Lower lobe of right lung (tissue), 2 donors: ENCODE data around the gene CAP2. TPM values are rescaled to one million over a fixed set of nuclear protein-coding genes. Genes with fewer than 3 reads are reported as not detected.
"Not testable (repeated sequence)": the region's sequence is repeated elsewhere in the genome, so short reads cannot be mapped to it uniquely, and the experiment has no call there.

Experiments used
- ATAC-seq, 2 donors: fragments of 200-7000 bp; cut with Tn5 transposase; one replicate each; pipeline ENCODE4 v1.9.1; 2020 to 2022; ENCODE audit warnings: mild to moderate bottlenecking in 2 of 2, moderate library complexity in 2 of 2
- DNase-seq: peaks from one replicate; pipeline ENCODE4 v3.0.0-alpha.2; 2020
- H3K27ac ChIP-seq: fragments of 200-600 bp; one replicate; pipeline ENCODE4 v1.8.0; 2022
- H3K27me3 ChIP-seq: fragments of 200-600 bp; one replicate; pipeline ENCODE4 v1.8.0; 2022; ENCODE audit warnings: low read depth
- H3K36me3 ChIP-seq: fragments of 200-600 bp; one replicate; pipeline ENCODE4 v1.8.0; 2022; ENCODE audit warnings: mild to moderate bottlenecking
- H3K4me1 ChIP-seq: fragments of 200-600 bp; one replicate; pipeline ENCODE4 v1.8.0; 2022
- H3K4me3 ChIP-seq: fragments of 200-600 bp; one replicate; pipeline ENCODE4 v1.8.0; 2022; ENCODE audit warnings: mild to moderate bottlenecking
- H3K9me3 ChIP-seq: fragments of 200-600 bp; one replicate; pipeline ENCODE4 v1.8.0; 2022
- CTCF ChIP-seq: fragments of 200-600 bp; IDR thresholded peaks from one replicate; pipeline ENCODE4 v1.8.0; 2022; ENCODE audit warnings: antibody characterized with exemption, mild to moderate bottlenecking
- intact Hi-C: fragments of 100-400 bp; cut with DNase I; formaldehyde crosslinking; loops from one replicate; pipeline ENCODE4 v1.11.0; 2022
- total RNA-seq: library from RNA; stranded (reverse); fragmentation: NEBNext Ultra II Directional; extraction: Animal tissue kit (Norgen Biotek cat#: 25700); gene quantifications from one replicate; pipeline ENCODE4 v1.2.1, GENCODE V29; 2021
- donor health status: DM: no; HTN: yes; CAD: no; lungs with severe emphysema.

CAP2 gene
- total RNA-seq, 1 donor from 2014 or later, result 4.7 TPM

DNA sequence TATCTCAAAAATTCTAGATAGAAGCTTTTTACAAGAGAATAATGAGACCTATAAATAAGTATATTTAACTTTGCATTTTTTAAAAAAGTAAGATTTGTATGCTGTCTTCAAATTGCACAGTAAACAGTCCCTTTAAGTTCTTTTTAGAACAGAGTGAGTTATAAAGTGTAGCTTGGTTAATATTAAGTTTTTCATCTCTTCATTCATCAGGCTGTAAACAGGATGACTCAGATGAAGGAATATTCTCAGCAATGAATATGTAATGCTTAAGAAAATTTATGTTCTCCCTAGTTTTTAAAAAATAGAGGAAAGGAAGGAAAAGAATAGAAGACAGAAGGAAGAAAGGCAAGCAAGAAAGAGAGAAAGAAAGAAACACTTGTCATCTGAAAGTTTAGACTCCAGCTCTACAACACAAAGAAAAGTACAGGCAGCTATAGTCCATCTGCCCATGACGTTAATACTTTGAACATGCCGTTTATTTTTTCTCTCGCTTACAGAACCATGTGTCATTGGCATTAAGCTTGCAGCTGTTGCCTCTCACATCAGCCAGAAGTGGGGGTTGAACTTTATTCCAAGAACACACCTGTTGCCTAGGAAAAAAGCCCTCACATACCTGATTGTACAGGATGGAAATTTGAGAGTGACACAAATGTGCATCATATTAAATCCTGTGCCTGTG is 36.1 kb downstream of the CAP2 start:
- intact Hi-C loops, result no loop called here
- DNase-seq, result no peak
- H3K36me3 ChIP-seq, result no peaks in the 10 kb centered on the region
- no peak overlapping the region for H3K4me3 ChIP-seq
- no peak for ATAC-seq
- no peaks in the 10 kb centered on the region for H3K4me1 ChIP-seq
- H3K27ac ChIP-seq, result no peak overlapping the region
- TF ChIP-seq CTCF, result no peak
- H3K27me3 ChIP-seq, result no peaks in the 10 kb centered on the region
- no peaks in the 10 kb centered on the region for H3K9me3 ChIP-seq

DNA sequence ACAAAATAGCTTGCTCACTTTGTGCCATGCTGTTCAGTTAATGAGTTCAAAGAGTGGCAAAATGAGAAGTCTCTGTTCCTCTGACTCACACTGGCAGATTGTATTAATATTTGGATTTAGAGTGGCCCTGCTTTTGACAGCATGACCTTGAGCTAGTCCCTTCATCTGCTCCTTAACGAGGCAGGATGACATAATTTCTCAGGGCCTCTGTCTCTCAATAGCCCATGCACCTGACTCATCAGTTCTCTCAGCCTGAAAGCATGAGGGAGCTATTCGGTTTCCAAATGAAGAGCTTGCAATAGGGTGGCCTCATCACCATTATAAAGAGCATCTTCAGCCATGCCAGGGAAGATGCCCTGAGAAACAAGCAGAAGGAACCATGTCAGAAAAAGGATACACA is 38.2 kb downstream of the CAP2 start:
- intact Hi-C loops, result no loop called here
- ATAC-seq (no peak), DNase-seq (no peak)
- Histone ChIP-seq H3K27ac (no peak overlapping the region), H3K27me3 (no peaks in the 10 kb centered on the region), H3K4me3 (no peak overlapping the region), H3K9me3 (no peaks in the 10 kb centered on the region), H3K36me3 (no peaks in the 10 kb centered on the region), H3K4me1 (no peaks in the 10 kb centered on the region)
- TF ChIP-seq CTCF, result no peak

DNA sequence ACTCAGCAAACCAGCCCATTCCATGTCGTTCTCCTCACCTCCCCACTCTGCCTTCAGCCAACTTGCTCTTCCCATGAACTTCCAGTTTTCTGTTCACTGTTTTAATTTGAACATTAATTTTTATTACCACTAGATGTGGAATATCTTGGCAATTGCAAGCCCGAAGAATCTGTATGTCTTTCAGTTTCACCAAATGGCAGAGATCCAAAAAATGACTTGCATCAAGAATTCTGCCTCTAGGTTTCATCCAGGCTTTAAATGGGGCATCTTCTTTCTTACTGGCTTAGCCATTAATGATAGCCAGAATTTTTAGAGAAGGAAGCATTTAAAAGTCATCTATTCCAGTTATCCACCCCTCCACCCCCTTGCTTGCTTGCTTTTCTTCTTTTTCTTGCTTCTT is 39.0 kb downstream of the CAP2 start:
- Histone ChIP-seq H3K4me3 (no peak overlapping the region), H3K27ac (no peak overlapping the region)

DNA sequence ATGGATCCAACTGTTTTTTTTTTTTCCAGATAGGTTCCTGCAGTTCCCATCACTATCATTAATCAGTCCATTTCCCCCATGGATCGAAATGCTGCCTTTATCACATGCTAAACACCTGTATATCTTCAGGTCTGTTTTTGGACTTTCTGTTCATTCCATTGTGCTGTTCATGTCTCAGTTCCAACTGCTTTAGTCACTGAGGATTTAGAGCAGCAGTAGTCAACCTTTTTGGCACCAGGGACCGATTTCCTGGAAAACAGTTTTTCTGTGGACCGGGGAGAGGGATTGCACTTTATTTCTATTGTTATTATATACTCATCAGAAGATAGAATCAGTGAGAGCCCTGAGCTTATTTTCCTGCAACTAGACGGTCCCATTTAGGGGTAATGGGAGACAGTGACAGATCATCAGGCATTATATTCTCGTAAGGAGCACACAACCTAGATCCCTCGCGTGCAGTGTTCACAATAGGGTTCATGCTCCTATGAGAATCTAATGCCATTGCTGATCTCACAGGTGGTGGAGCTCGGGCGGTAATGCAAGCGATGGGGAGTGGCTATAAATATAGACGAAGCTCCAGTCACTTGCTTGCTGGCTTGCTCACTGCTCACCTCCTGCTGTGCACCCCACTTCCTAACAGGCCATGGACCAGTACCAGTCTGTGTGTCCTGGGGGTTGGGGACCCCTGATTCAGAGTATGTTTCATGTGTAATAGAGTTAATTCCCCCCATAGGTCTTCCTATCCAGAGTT is 46.0 kb downstream of the CAP2 start:
- H3K4me1 ChIP-seq, result no peaks in the 10 kb centered on the region
- H3K27me3 ChIP-seq, result no peaks in the 10 kb centered on the region
- intact Hi-C loops, result no loop called here
- TF ChIP-seq CTCF, result no peak
- no peak for DNase-seq
- H3K9me3 ChIP-seq, result no peaks in the 10 kb centered on the region
- no peak overlapping the region for H3K27ac ChIP-seq
- H3K36me3 ChIP-seq, result no peaks in the 10 kb centered on the region
- no peak overlapping the region for H3K4me3 ChIP-seq
- ATAC-seq, result no peak

More for the DNA sequence above, 39.0 kb downstream of the CAP2 start:
- ATAC-seq (no peak), DNase-seq (no peak)
- no peaks in the 10 kb centered on the region for H3K4me1 ChIP-seq
- H3K27me3 ChIP-seq, result no peaks in the 10 kb centered on the region
- intact Hi-C loops, result no loop called here
- no peaks in the 10 kb centered on the region for H3K36me3 ChIP-seq
- no peaks in the 10 kb centered on the region for H3K9me3 ChIP-seq
- TF ChIP-seq CTCF, result no peak

DNA sequence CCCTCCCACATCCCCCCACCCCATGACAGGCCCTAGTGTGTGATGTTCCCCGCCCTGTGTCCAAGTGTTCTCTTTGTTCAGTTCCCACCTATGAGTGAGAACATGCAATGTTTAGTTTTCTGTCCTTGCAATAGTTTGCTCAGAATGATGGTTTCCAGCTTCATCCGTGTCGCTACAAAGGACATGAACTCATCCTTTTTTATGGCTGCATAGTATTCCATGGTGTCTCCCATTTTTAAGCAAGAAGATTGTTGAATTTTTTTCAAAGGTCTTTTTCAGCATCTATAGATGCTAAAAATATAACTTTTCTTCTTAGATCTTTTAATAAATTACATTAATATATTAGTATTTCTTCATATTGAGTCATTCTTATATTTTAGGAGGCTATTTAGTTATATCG is 47.4 kb downstream of the CAP2 start:
- intact Hi-C loops, ATAC-seq: not testable (repeated sequence)

GRCh38 chr6:17442196-17442595 is 48.8 kb downstream of the CAP2 start:
- Histone ChIP-seq H3K36me3 (no peaks in the 10 kb centered on the region), H3K4me1 (no peaks in the 10 kb centered on the region), H3K4me3 (no peak overlapping the region), H3K27me3 (no peaks in the 10 kb centered on the region), H3K27ac (no peak overlapping the region), H3K9me3 (no peaks in the 10 kb centered on the region)
- DNase-seq, result no peak
- TF ChIP-seq CTCF, result no peak
- intact Hi-C loops, result no loop called here
- ATAC-seq, result no peak

More for the DNA sequence above, 47.4 kb downstream of the CAP2 start:
- H3K27ac ChIP-seq, H3K27me3 ChIP-seq, H3K4me3 ChIP-seq, H3K4me1 ChIP-seq, H3K36me3 ChIP-seq, DNase-seq, H3K9me3 ChIP-seq: not testable (repeated sequence)
